Colonic mucosa (tissue), 4 donors: ENCODE results near the gene MUC5B. TPM values are rescaled to one million over a fixed set of nuclear protein-coding genes. Genes with fewer than 3 reads are reported as not detected.
"Not testable (repeated sequence)": the region's sequence is repeated elsewhere in the genome, so short reads cannot be mapped to it uniquely, and the experiment has no call there.

Experiments used
- DNase-seq: peaks from one replicate; pipeline ENCODE4 v3.0.0-alpha.2; 2020
- H3K27ac ChIP-seq: fragments of 200-600 bp; one replicate; pipeline ENCODE4 v1.8.0; 2021
- H3K27me3 ChIP-seq: fragments of 200-600 bp; one replicate; pipeline ENCODE4 v1.8.0; 2021
- H3K36me3 ChIP-seq: fragments of 200-600 bp; one replicate; pipeline ENCODE4 v1.8.0; 2021
- H3K4me1 ChIP-seq: fragments of 200-600 bp; one replicate; pipeline ENCODE4 v1.8.0; 2021; ENCODE audit warnings: mild to moderate bottlenecking
- H3K4me3 ChIP-seq: fragments of 200-600 bp; one replicate; pipeline ENCODE4 v1.8.0; 2021
- H3K9ac ChIP-seq, 2 donors: one replicate each; pipeline ENCODE4 v1.7.0; 2013; ENCODE audit warnings: control low read depth in 2 of 2, low read depth in 2 of 2, low read length in 2 of 2
- H3K9me3 ChIP-seq: fragments of 200-600 bp; one replicate; pipeline ENCODE4 v1.8.0; 2021
- intact Hi-C: fragments of 100-400 bp; cut with DNase I; formaldehyde crosslinking; loops from one replicate; pipeline ENCODE4 v1.14.1; 2022
- total RNA-seq, 2 donors: library from RNA; stranded (reverse); fragmentation: NEBNext Ultra II Directional in 1 of 2; extraction: Animal tissue kit (Norgen Biotek cat#: 25700) in 1 of 2; gene quantifications; one replicate each; pipeline ENCODE4 v1.2.1, GENCODE V29; 2021
- TF ChIP-seq, protein P1 (sequence below): fragments of 200-600 bp; IDR thresholded peaks from one replicate; pipeline ENCODE4 v1.8.0; 2022; ENCODE audit warnings: antibody characterized with exemption, mild to moderate bottlenecking
- donor health status: healthy.
- donor health status: DM: no; HTN: no; CAD: no.
- donor health status: DM: no; HTN: no; CAD: no.

MUC5B gene
- total RNA-seq, 2 donors from 2014 or later: 285 to 655 TPM

DNA sequence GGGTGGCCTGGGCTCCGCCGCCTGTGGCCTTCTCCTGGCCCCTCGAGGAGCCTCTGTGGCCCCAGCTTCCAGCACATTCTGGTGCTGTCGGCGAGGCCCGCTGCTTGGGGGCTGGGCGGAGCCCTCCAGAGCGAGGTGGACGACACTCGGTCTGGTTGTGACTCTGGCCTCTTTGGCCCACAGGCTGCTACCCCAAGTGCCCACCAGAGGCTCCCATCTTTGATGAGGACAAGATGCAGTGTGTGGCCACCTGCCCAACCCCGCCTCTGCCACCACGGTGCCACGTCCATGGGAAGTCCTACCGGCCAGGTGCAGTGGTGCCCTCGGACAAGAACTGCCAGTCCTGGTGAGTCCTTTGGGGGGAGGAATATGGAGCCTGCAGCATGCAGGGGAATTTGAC is 42.7 kb upstream of the MUC5B start:
- intact Hi-C loops: no loop called here
- H3K36me3 ChIP-seq: no peaks in the 10 kb centered on the region
- H3K9ac ChIP-seq: no peak overlapping the region
- no peaks in the 10 kb centered on the region for H3K27me3 ChIP-seq
- H3K4me1 ChIP-seq: no peaks in the 10 kb centered on the region
- H3K4me3 ChIP-seq: no peak overlapping the region
- H3K27ac ChIP-seq: no peak overlapping the region
- no peaks in the 10 kb centered on the region for H3K9me3 ChIP-seq
- DNase-seq: no peak
- TF ChIP-seq, protein P1, sequence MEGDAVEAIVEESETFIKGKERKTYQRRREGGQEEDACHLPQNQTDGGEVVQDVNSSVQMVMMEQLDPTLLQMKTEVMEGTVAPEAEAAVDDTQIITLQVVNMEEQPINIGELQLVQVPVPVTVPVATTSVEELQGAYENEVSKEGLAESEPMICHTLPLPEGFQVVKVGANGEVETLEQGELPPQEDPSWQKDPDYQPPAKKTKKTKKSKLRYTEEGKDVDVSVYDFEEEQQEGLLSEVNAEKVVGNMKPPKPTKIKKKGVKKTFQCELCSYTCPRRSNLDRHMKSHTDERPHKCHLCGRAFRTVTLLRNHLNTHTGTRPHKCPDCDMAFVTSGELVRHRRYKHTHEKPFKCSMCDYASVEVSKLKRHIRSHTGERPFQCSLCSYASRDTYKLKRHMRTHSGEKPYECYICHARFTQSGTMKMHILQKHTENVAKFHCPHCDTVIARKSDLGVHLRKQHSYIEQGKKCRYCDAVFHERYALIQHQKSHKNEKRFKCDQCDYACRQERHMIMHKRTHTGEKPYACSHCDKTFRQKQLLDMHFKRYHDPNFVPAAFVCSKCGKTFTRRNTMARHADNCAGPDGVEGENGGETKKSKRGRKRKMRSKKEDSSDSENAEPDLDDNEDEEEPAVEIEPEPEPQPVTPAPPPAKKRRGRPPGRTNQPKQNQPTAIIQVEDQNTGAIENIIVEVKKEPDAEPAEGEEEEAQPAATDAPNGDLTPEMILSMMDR: no peak

DNA sequence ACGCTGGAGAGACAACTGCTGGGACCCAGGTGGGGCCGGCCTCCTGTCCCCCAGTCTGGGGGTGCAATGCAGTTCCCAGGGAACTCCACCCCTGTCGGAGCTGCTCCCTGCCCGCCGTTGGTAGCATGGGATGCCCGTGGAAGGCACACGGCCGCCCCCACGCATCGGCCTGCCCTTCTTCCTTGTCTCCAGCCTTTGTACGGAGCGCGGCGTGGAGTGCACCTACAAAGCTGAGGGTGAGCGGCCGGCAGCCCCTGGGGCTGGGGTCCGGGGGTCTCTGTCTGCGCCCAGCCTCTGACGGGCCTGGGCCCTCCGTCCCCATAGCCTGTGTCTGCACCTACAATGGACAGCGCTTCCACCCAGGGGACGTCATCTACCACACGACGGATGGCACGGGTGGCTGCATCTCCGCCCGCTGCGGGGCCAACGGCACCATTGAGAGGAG is 41.9 kb upstream of the MUC5B start:
- intact Hi-C loops: no loop called here

GRCh38 chr11:1181420-1181819 is 41.4 kb upstream of the MUC5B start:
- Histone ChIP-seq H3K9me3 (no peaks in the 10 kb centered on the region), H3K27me3 (no peaks in the 10 kb centered on the region), H3K9ac (no peak overlapping the region), H3K36me3 (no peaks in the 10 kb centered on the region), H3K27ac (no peak overlapping the region), H3K4me3 (no peak overlapping the region), H3K4me1 (no peaks in the 10 kb centered on the region)
- intact Hi-C loops: no loop called here
- TF ChIP-seq, protein P1: no peak
- DNase-seq: no peak

More for the DNA sequence above, 41.9 kb upstream of the MUC5B start:
- DNase-seq: no peak
- TF ChIP-seq, protein P1: no peak
- Histone ChIP-seq H3K4me1 (no peaks in the 10 kb centered on the region), H3K9ac (no peak overlapping the region), H3K9me3 (no peaks in the 10 kb centered on the region), H3K27ac (no peak overlapping the region), H3K27me3 (no peaks in the 10 kb centered on the region), H3K36me3 (no peaks in the 10 kb centered on the region), H3K4me3 (no peak overlapping the region)

- H3K4me3 ChIP-seq: no peak overlapping the region
- intact Hi-C loops: no loop called here
Observed at GRCh38 chr11:1181853-1182535, 40.9 kb upstream of the MUC5B start.

DNA sequence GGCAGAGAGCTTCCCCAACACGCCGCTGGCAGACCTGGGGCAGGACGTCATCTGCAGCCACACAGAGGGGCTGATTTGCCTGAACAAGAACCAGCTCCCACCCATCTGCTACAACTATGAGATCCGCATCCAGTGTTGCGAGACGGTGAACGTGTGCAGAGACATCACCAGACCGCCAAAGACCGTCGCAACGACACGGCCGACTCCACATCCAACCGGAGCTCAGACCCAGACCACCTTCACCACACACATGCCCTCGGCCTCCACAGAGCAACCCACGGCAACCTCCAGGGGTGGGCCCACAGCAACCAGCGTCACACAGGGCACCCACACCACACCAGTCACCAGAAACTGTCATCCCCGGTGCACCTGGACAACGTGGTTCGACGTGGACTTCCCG is 38.7 kb upstream of the MUC5B start:
- H3K4me3 ChIP-seq, H3K9ac ChIP-seq, H3K4me1 ChIP-seq, intact Hi-C loops, H3K9me3 ChIP-seq, H3K27me3 ChIP-seq, H3K36me3 ChIP-seq, H3K27ac ChIP-seq, DNase-seq: not testable (repeated sequence)

More at GRCh38 chr11:1181853-1182535, 40.9 kb upstream of the MUC5B start:
- Histone ChIP-seq H3K27ac (no peak overlapping the region), H3K9me3 (no peaks in the 10 kb centered on the region), H3K9ac (no peak overlapping the region), H3K4me1 (no peaks in the 10 kb centered on the region), H3K36me3 (no peaks in the 10 kb centered on the region), H3K27me3 (no peaks in the 10 kb centered on the region)
- TF ChIP-seq, protein P1: no peak
- no peak for DNase-seq

- H3K4me3 ChIP-seq, H3K9ac ChIP-seq, H3K4me1 ChIP-seq, DNase-seq, intact Hi-C loops, H3K36me3 ChIP-seq, H3K9me3 ChIP-seq, H3K27ac ChIP-seq, H3K27me3 ChIP-seq: not testable (repeated sequence)
Observed at GRCh38 chr11:1188451-1189130, 34.3 kb upstream of the MUC5B start.

DNA sequence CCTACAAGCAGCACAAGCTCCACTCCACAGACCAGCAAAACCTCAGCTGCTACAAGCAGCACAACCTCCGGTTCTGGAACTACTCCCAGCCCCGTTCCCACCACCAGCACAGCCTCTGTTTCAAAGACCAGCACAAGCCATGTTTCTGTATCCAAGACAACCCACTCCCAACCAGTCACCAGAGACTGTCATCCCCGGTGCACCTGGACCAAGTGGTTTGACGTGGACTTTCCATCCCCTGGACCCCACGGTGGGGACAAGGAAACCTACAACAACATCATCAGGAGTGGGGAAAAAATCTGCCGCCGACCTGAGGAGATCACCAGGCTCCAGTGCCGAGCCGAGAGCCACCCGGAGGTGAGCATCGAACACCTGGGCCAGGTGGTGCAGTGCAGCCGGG is 33.0 kb upstream of the MUC5B start:
- H3K4me3 ChIP-seq, DNase-seq, H3K36me3 ChIP-seq, H3K9me3 ChIP-seq, H3K4me1 ChIP-seq, H3K27me3 ChIP-seq, H3K27ac ChIP-seq, intact Hi-C loops, H3K9ac ChIP-seq: not testable (repeated sequence)

GRCh38 chr11:1191786-1192470 is 30.9 kb upstream of the MUC5B start:
- DNase-seq, H3K27me3 ChIP-seq, H3K4me1 ChIP-seq, H3K9me3 ChIP-seq, H3K36me3 ChIP-seq, H3K4me3 ChIP-seq, intact Hi-C loops, H3K27ac ChIP-seq, H3K9ac ChIP-seq: not testable (repeated sequence)
